Measurements from ENCODE around the gene SEMA5A.

DNA sequence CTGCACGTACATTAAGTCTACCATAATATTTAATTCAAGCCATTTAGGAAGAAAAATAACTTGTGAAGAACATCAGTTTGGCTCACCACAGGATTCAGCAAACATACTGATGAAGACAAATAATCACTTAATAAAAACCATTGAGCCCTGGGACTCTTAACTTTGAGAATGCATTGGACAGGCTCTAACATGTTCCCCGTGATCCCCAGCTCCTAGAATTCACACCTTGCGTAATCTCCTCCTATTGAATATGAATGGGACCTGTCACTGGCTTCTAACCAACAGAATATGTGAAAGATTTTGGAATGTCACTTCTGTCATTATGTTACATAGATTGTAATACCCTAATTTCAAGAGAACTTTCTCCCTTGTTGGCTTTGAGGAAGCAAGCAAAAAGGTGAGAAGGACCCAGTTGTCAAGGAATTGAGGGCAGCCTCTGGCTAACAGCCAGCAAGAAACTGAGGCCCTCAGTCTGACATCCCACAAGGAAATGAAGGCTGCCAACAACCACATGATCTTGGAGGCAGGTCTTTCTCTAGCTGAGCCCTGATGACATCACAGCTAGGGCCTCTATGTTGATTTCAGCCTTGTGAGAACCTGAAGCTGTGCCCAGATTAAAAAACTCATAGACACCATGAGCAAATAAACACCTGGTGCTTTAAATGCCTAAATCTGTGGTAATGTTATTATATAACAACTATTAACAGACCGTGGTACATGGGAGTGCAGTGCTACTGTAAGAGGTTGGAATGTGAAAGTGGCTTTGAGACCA is 433.2 kb downstream of the SEMA5A start:
- TF ChIP-seq, protein P1, sequence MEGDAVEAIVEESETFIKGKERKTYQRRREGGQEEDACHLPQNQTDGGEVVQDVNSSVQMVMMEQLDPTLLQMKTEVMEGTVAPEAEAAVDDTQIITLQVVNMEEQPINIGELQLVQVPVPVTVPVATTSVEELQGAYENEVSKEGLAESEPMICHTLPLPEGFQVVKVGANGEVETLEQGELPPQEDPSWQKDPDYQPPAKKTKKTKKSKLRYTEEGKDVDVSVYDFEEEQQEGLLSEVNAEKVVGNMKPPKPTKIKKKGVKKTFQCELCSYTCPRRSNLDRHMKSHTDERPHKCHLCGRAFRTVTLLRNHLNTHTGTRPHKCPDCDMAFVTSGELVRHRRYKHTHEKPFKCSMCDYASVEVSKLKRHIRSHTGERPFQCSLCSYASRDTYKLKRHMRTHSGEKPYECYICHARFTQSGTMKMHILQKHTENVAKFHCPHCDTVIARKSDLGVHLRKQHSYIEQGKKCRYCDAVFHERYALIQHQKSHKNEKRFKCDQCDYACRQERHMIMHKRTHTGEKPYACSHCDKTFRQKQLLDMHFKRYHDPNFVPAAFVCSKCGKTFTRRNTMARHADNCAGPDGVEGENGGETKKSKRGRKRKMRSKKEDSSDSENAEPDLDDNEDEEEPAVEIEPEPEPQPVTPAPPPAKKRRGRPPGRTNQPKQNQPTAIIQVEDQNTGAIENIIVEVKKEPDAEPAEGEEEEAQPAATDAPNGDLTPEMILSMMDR (IDR thresholded peaks at IDR 0.05), result no peak
- TF ChIP-seq POLR2AphosphoS5 (IDR thresholded peaks at IDR 0.05; ENCODE audit: insufficient read depth in 1 of 2, low read depth in 1 of 2) (no peak), POLR2A (IDR thresholded peaks at IDR 0.05) (no peak)
